GM13976 (cell line): Measurements from ENCODE around the gene FAM163B.

Experiments used
- DNase-seq: peaks from one replicate; pipeline ENCODE4 v3.0.0; 2012; ENCODE audit warnings: low spot score
- in situ Hi-C: fragments of 300-500 bp; cut with MboI; formaldehyde crosslinking; loops from one replicate; pipeline ENCODE4 v1.12.0; 2022; ENCODE audit warnings: low sequenced_read_pairs, mixed read lengths, inconsistent platforms; ENCODE audit not compliant: unreplicated experiment
- TF ChIP-seq, protein P1 (sequence below): IDR thresholded peaks from 2 replicates; pipeline ENCODE4 v1.5.1; 2012; ENCODE audit warnings: borderline replicate concordance, mild to moderate bottlenecking; ENCODE audit not compliant: insufficient read depth; ENCODE audit errors: extremely low read depth, missing control alignments, control extremely low read depth

Gene FAM163B

DNA sequence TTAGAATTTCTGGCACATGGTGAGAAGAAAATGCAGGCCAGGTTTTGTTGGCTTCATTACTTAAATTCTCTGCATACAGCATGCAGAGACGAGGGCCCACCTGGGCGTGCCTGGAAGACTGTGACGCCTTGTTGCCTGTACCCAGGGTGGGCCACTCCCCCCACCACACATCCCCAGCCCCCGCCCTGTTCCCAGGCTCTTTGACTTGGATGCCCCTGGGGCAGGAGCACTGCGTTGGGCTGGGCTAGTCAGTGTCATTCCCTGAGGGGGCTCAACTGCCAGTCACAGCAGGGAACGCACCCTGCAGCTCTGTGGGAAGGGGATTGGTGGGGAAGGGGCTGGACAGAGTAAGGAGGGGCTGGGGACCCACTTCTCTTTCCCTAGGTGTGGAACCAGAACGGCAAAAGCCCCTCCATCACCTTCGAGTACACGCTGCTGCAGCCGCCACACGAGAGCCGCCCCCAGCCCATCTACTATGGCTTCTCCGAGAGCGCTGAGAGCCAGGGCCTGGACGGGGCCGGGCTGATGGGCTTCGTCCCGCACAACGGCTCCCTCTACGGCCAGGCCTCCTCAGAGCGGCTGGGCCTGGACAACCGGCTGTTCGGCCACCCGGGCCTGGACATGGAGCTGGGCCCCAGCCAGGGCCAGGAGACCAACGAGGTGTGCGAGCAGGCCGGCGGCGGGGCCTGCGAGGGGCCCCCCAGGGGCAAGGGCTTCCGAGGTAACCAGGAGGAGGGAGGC is 55.0 kb downstream of the FAM163B start:
- DNase-seq = no peak
- in situ Hi-C loops = loop anchor here (25.0 kb wide), 1 partner anchor 458 kb away; no protein-coding TSS in a partner anchor
- TF ChIP-seq, protein P1, sequence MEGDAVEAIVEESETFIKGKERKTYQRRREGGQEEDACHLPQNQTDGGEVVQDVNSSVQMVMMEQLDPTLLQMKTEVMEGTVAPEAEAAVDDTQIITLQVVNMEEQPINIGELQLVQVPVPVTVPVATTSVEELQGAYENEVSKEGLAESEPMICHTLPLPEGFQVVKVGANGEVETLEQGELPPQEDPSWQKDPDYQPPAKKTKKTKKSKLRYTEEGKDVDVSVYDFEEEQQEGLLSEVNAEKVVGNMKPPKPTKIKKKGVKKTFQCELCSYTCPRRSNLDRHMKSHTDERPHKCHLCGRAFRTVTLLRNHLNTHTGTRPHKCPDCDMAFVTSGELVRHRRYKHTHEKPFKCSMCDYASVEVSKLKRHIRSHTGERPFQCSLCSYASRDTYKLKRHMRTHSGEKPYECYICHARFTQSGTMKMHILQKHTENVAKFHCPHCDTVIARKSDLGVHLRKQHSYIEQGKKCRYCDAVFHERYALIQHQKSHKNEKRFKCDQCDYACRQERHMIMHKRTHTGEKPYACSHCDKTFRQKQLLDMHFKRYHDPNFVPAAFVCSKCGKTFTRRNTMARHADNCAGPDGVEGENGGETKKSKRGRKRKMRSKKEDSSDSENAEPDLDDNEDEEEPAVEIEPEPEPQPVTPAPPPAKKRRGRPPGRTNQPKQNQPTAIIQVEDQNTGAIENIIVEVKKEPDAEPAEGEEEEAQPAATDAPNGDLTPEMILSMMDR = no peak

DNA sequence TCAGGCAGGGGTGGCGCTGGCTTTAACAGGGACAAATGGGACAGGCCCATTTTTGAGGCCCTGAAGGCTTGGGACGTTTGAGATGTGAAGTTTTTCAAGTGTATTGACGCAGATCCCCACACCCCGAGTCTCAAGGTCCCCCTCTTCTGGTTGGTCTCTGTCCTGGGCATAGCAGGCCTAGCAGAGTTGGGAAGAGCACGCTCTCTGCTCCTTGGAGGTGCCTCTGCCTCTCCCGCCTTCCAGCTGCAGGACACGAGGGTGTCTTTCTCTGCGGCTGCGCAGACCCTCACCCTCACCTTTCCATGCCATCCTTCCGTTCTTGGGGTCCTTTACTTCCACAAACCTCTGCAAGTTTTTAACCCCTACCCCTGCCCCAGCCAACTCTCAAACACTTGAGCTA is 56.1 kb downstream of the FAM163B start:
- TF ChIP-seq, protein P1 = no peak
- in situ Hi-C loops = loop anchor here (25.0 kb wide), 1 partner anchor 459 kb away; no protein-coding TSS in a partner anchor
- DNase-seq = no peak

DNA sequence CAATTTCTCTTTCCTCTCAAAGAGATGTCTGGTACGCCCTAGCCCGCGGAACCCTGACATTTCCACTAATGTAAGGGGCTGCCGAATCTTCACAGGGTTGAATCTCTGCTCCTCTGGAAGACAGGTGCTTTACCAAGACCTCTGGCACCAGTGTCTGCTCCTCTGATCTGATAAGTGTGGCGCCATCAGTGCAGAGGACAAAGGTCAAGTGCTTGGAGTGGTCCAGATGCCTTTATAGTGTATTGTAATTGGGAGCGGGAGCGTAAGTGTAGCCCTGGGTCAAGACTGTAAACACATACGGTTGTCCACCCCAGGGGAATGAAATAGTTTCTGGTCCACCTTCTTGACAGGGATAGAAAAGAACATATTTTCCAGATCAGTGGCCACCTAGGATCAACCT is 57.0 kb downstream of the FAM163B start:
- DNase-seq = no peak
- TF ChIP-seq, protein P1 = no peak
- in situ Hi-C loops = loop anchor here (25.0 kb wide), 1 partner anchor 460 kb away; no protein-coding TSS in a partner anchor

DNA sequence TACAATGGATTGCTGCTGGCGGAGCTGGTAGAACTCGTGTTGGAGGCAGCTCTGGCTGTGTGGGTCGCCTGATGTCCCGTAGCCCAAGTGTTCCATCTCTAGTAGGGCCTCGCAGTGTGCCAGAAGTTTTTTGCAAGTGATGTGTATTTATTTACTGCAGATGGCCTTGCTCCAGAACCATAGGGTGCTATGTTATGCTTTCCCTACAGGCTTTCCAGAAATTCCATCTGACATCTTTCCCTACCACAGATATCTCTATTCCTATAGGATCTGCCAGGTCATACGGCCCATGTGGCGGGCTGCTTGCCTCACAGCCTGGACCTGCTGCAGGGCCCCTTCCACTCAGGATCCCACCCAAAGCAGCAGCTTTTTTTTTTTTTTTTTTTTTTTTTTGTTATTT is 57.7 kb downstream of the FAM163B start:
- DNase-seq = no peak
- in situ Hi-C loops = loop anchor here (25.0 kb wide), 1 partner anchor 461 kb away; no protein-coding TSS in a partner anchor
- TF ChIP-seq, protein P1 = no peak

DNA sequence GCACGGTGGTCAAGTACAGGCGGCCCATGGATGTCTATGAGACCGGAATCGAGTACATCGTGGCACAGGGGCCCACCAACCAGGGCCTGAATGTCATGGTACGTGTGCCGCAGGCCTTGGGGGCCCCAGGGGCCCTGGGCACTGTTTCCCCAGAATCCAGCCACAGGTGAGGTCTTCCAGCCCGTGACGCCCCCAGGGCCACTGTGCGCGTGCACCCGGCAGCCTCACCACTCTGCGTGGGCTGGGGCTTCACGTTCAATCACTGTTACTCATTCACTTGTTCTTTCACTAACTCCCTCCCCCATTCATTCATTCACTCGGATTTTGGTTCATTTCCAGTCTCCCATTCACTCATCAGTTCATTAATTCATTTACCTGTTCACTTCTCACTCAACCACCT is 62.1 kb downstream of the FAM163B start:
- TF ChIP-seq, protein P1 = no peak
- in situ Hi-C loops = loop anchor here (25.0 kb wide), 1 partner anchor 190 kb away; the partner anchor contains the start of gene SARDH
- DNase-seq = no peak

DNA sequence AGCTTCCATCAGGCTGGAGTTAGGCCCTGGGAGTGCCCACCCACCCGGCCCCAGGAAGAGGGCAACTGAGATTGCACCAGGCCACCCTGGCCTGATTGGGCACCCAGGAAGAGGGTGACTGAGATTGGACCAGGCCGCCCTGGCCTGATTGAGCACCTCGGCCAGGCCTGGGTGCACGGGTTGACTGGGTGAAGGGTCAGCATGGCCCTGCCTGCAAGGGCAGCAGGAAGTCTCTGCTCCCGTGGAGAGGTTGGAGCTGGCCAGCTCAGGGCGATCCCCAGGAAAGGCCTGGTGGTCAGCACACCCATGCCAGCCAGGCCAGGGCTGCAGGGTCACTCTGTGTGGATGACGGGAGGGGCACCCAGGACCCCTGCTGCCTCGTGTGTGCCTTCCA is 62.9 kb downstream of the FAM163B start:
- no peak for DNase-seq
- in situ Hi-C loops = loop anchor here (25.0 kb wide), 1 partner anchor 191 kb away; the partner anchor contains the start of gene SARDH
- TF ChIP-seq, protein P1 = no peak
